Measurements from ENCODE around the gene ACOXL. TPM values are rescaled to one million over a fixed set of nuclear protein-coding genes. Genes with fewer than 3 reads are reported as not detected.

The ACOXL gene
- total RNA-seq, 2 experiments from 2014 or later, result not detected

DNA sequence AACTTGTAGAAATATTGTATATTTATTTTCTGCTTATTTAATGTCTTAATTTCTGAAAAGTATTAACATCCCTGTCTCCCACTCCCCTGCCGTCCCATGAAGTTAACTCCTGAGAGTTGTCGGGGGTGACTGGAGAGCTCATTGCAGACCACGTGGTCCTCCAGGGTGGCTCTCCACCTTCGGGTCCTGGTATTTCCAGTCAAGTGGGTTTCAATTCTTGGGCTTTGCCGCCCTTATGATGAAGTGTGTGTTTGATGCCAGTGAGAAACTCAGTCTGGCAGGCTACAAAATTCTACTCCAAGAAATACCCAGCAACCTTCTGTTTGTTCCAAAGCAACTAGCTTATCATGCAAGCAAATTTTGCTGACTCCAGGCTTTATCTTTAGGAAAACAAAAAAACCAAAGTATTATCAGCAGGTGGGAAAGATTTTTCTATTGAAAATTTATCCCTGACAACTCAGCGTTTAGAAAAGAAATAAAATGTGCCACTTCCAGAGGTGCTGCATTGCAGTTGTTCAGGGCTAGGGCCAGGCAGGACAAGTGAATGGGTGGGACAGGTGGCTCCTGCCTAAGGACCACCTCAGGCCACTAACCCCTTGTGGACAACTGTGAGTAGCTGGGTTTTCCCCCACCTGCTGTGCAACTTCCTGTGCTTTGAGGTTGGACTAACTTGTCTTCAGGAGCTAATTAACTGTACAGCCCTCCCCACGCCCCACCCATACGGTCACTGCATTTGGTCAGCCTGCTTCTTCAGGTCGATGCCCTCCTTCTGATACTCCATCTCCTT is 434.9 kb downstream of the ACOXL start:
- ATAC-seq (ENCODE audit: poor library complexity), result no peak
- ChIA-PET CTCF (interaction anchor here (0.9 to 1.1 kb wide), 2 partner anchors 10 to 13 kb away, joined by 3 to 5 read pairs; no protein-coding TSS in a partner anchor), POLR2A (interaction anchor here (0.9 kb wide), 1 partner anchor 46 kb away, joined by 5 read pairs; the partner anchor contains the start of gene BCL2L11)
- peaks cover 24% of the 10 kb centered on the region for H3K36me3 ChIP-seq (ENCODE audit: insufficient read depth, low read length)
- peaks cover 12% of the 10 kb centered on the region for H3K4me1 ChIP-seq (ENCODE audit: insufficient read depth, low read length)
- H3K4me3 Mint-ChIP-seq, result no peak overlapping the region
- TF ChIP-seq, protein P1, sequence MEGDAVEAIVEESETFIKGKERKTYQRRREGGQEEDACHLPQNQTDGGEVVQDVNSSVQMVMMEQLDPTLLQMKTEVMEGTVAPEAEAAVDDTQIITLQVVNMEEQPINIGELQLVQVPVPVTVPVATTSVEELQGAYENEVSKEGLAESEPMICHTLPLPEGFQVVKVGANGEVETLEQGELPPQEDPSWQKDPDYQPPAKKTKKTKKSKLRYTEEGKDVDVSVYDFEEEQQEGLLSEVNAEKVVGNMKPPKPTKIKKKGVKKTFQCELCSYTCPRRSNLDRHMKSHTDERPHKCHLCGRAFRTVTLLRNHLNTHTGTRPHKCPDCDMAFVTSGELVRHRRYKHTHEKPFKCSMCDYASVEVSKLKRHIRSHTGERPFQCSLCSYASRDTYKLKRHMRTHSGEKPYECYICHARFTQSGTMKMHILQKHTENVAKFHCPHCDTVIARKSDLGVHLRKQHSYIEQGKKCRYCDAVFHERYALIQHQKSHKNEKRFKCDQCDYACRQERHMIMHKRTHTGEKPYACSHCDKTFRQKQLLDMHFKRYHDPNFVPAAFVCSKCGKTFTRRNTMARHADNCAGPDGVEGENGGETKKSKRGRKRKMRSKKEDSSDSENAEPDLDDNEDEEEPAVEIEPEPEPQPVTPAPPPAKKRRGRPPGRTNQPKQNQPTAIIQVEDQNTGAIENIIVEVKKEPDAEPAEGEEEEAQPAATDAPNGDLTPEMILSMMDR (IDR thresholded peaks at IDR 0.05), result no peak
- H3K27ac ChIP-seq (ENCODE audit: low read depth in 1 of 2, low read length in 2 of 2), result no peak overlapping the region
- H3K4me3 ChIP-seq (ENCODE audit: low read length), result no peak overlapping the region
- no peak overlapping the region for H3K27ac Mint-ChIP-seq
- H3K27me3 Mint-ChIP-seq, result no peaks in the 10 kb centered on the region
- H3K27me3 ChIP-seq (ENCODE audit: control insufficient read depth in 1 of 2, insufficient read depth in 2 of 2, low read length in 2 of 2), result no peaks in the 10 kb centered on the region
- no peak for DNase-seq
- intact Hi-C loops (cut with DNase I, micrococcal nuclease), result no loop called here
- H3K36me3 Mint-ChIP-seq (ENCODE audit: low read depth), result peaks cover 32% of the 10 kb centered on the region
- H3K9me3 ChIP-seq (ENCODE audit: control insufficient read depth in 1 of 2, insufficient read depth in 1 of 2, low read length in 2 of 2), result no peaks in the 10 kb centered on the region
- peaks cover 13% of the 10 kb centered on the region for H3K4me1 Mint-ChIP-seq (ENCODE audit: low read depth)
- H3K9me3 Mint-ChIP-seq, result no peaks in the 10 kb centered on the region

- Histone ChIP-seq H3K9me3 (ENCODE audit: control insufficient read depth in 1 of 2, insufficient read depth in 1 of 2, low read length in 2 of 2) (no peaks in the 10 kb centered on the region), H3K36me3 (ENCODE audit: insufficient read depth, low read length) (peaks cover 24% of the 10 kb centered on the region), H3K4me1 (ENCODE audit: insufficient read depth, low read length) (peaks cover 8% of the 10 kb centered on the region), H3K27me3 (ENCODE audit: control insufficient read depth in 1 of 2, insufficient read depth in 2 of 2, low read length in 2 of 2) (no peaks in the 10 kb centered on the region), H3K4me3 (ENCODE audit: low read length) (no peak overlapping the region), H3K27ac (ENCODE audit: low read depth in 1 of 2, low read length in 2 of 2) (no peak overlapping the region)
- peaks cover 7% of the 10 kb centered on the region for H3K4me1 Mint-ChIP-seq (ENCODE audit: low read depth)
- TF ChIP-seq, protein P1 (IDR thresholded peaks at IDR 0.05), result no peak
- H3K27me3 Mint-ChIP-seq, result no peaks in the 10 kb centered on the region
- no peak for ATAC-seq (ENCODE audit: poor library complexity)
- H3K27ac Mint-ChIP-seq, result no peak overlapping the region
- peaks cover 27% of the 10 kb centered on the region for H3K36me3 Mint-ChIP-seq (ENCODE audit: low read depth)
- intact Hi-C loops (cut with DNase I, micrococcal nuclease), result no loop called here
- no peak overlapping the region for H3K4me3 Mint-ChIP-seq
- ChIA-PET POLR2A (interaction anchor here (0.9 kb wide), 1 partner anchor 47 kb away, joined by 5 read pairs; the partner anchor contains the start of gene BCL2L11), CTCF (interaction anchor here (0.9 to 1.1 kb wide), 2 partner anchors 11 to 12 kb away, joined by 3 to 5 read pairs; no protein-coding TSS in a partner anchor)
- no peaks in the 10 kb centered on the region for H3K9me3 Mint-ChIP-seq
- DNase-seq, result no peak
These were observed 435.4 kb downstream of the ACOXL start for GRCh38 chr2:111167863-111168162.

Other genes starting within 250 kb of the ACOXL start
- gene RGPD6, start 155.4 kb upstream of the ACOXL start, total RNA-seq, result 10 to 100 TPM; 84.7 to 96.2 TPM
- 1 to 10 TPM; 1.6 to 3.5 TPM for gene BUB1, start 54.5 kb upstream of the ACOXL start, total RNA-seq

Measured in CD4-positive, alpha-beta T cell (primary cell).